Psoas muscle (tissue), 8 donors: ENCODE data around the gene APLN. TPM values are rescaled to one million over a fixed set of nuclear protein-coding genes. Genes with fewer than 3 reads are reported as not detected.

ENCODE experiments used
- ATAC-seq, 4 donors: fragments of 200-7000 bp; cut with Tn5 transposase; one replicate each; pipeline ENCODE4 v1.9.1; 2020; ENCODE audit warnings: moderate library complexity in 3 of 4, mild to moderate bottlenecking in 2 of 4
- DNase-seq, 2 donors: peaks; one replicate each; pipeline ENCODE4 v3.0.0-alpha.2; 2020
- H3K27ac ChIP-seq: fragments of 200-600 bp; one replicate; pipeline ENCODE4 v1.8.0; 2022
- H3K27me3 ChIP-seq, 3 donors: fragments of 200-600 bp in 1 of 3; one replicate each; pipeline versions ENCODE4 v1.6.1 to v1.8.0; 2013 to 2022; ENCODE audit warnings: low read length in 2 of 3, mild to moderate bottlenecking in 2 of 3, moderate library complexity in 1 of 3; ENCODE audit not compliant: insufficient read depth in 3 of 3
- H3K36me3 ChIP-seq, 2 donors: fragments of 200-600 bp in 1 of 2; one replicate each; pipeline versions ENCODE4 v1.6.1 to v1.8.0; 2013 to 2022; ENCODE audit warnings: low read depth in 1 of 2, mild to moderate bottlenecking in 1 of 2, moderate library complexity in 1 of 2; ENCODE audit not compliant: insufficient read depth in 1 of 2
- H3K4me1 ChIP-seq: fragments of 200-600 bp; one replicate; pipeline ENCODE4 v1.8.0; 2022
- H3K4me3 ChIP-seq: fragments of 200-600 bp; one replicate; pipeline ENCODE4 v1.8.0; 2022; ENCODE audit warnings: mild to moderate bottlenecking
- H3K9me3 ChIP-seq: fragments of 200-600 bp; one replicate; pipeline ENCODE4 v1.8.0; 2022
- CTCF ChIP-seq: fragments of 200-600 bp; IDR thresholded peaks from one replicate; pipeline ENCODE4 v1.8.0; 2022; ENCODE audit warnings: antibody characterized with exemption
- WGBS, 3 donors: extraction: QIAGEN DNeasy Blood & Tissue Kit; methylation state at CpG; one replicate each; pipeline versions ENCODE4 v1.1.6 to v1.1.7; 2013; 5-methylcytosine and 5-hydroxymethylcytosine counted together
- intact Hi-C, 2 donors: fragments of 100-400 bp; cut with DNase I; formaldehyde crosslinking; loops; one replicate each; pipeline versions ENCODE4 v1.11.0 to v1.14.2; 2022
- polyA plus RNA-seq, 3 donors: library from polyadenylated mRNA; stranded (reverse); fragments of 200-250 nt; gene quantifications; one replicate each; pipeline ENCODE4 v1.2.3, GENCODE V29; 2013
- total RNA-seq, 4 donors: library from RNA; stranded (reverse); fragmentation: NEBNext Ultra II Directional in 2 of 4; extraction: Animal tissue kit (Norgen Biotek cat#: 25700) in 2 of 4; gene quantifications; one replicate each; pipeline versions ENCODE4 v1.2.1 to v1.2.4, GENCODE V29; 2021 to 2023
- donor health status: healthy with polysubstance abuse.
- donor health status: DM: no; HTN: no; CAD: no; lungs with moderate emphysema.
- donor health status: Bipolar disorder and iron deficiency.
- donor health status: healthy.
- donor health status: DM: yes; HTN: yes; CAD: no.
- donor health status: DM: no; HTN: no; CAD: no.
- donor health status: DM: no; HTN: no; CAD: no.
- donor health status: DM: yes; HTN: yes; CAD: no.

The APLN gene
- total and polyA plus RNA-seq, 7 donors, result 0.13 to 4.1 (median 0.86) TPM

- H3K27ac ChIP-seq, result no peak overlapping the region
- no peak overlapping the region for H3K4me3 ChIP-seq
- ATAC-seq (no peak), DNase-seq (no peak)
- no peaks in the 10 kb centered on the region for H3K27me3 ChIP-seq
- no peaks in the 10 kb centered on the region for H3K9me3 ChIP-seq
- intact Hi-C loops, result no loop called here
- no peaks in the 10 kb centered on the region for H3K36me3 ChIP-seq
- WGBS, 3 donors, result 48 to 65% (median 49%) methylated on average over 3 of the region's 3 CpGs
- no peaks in the 10 kb centered on the region for H3K4me1 ChIP-seq
- TF ChIP-seq CTCF, result no peak
Observed at GRCh38 chrX:129641941-129642340, 12.8 kb downstream of the APLN start.

GRCh38 chrX:129641469-129641868, 13.3 kb downstream of the APLN start:
- no peaks in the 10 kb centered on the region for H3K9me3 ChIP-seq
- ATAC-seq, result no peak

GRCh38 chrX:129640737-129641136, 14.0 kb downstream of the APLN start:
- Histone ChIP-seq H3K4me1 (no peaks in the 10 kb centered on the region), H3K27me3 (no peaks in the 10 kb centered on the region), H3K27ac (no peak overlapping the region), H3K36me3 (no peaks in the 10 kb centered on the region), H3K9me3 (no peaks in the 10 kb centered on the region), H3K4me3 (no peak overlapping the region)
- WGBS, 3 donors, result 89 to 97% (median 91%) methylated on average over 1 of the region's 1 CpG
- TF ChIP-seq CTCF, result no peak
- DNase-seq (no peak), ATAC-seq (no peak)
- intact Hi-C loops, result no loop called here

More at GRCh38 chrX:129641469-129641868, 13.3 kb downstream of the APLN start:
- intact Hi-C loops, result no loop called here
- no peaks in the 10 kb centered on the region for H3K36me3 ChIP-seq
- H3K27ac ChIP-seq, result no peak overlapping the region
- H3K4me3 ChIP-seq, result no peak overlapping the region
- H3K27me3 ChIP-seq, result no peaks in the 10 kb centered on the region
- H3K4me1 ChIP-seq, result no peaks in the 10 kb centered on the region
- DNase-seq, result no peak
- WGBS, 3 donors, result 69 to 96% (median 83%) methylated on average over 3 of the region's 3 CpGs
- TF ChIP-seq CTCF, result no peak

- Histone ChIP-seq H3K4me3 (no peak overlapping the region), H3K27ac (no peak overlapping the region), H3K4me1 (no peaks in the 10 kb centered on the region), H3K9me3 (no peaks in the 10 kb centered on the region), H3K27me3 (no peaks in the 10 kb centered on the region), H3K36me3 (no peaks in the 10 kb centered on the region)
- TF ChIP-seq CTCF, result no peak
- intact Hi-C loops, result loop anchor here in 1 of 2 donors (2.0 to 10.0 kb wide), 2 partner anchors 88 to 206 kb away; partner anchors contain the start of gene ZDHHC9
- no peak for DNase-seq
- WGBS, 3 donors, result 73 to 95% (median 89%) methylated on average over 6 to 8 of the region's 8 CpGs
- ATAC-seq, result no peak
Observed at GRCh38 chrX:129638917-129639316, 15.8 kb downstream of the APLN start.
